Parathyroid adenoma (tissue), 2 donors: ENCODE results near the gene SLC25A15.
A peak's percentile ranks its signal among the peaks of the same experiment; 100 is the strongest.
"Not testable (repeated sequence)": the region's sequence is repeated elsewhere in the genome, so short reads cannot be mapped to it uniquely, and the experiment has no call there.

Source experiments
- H2AFZ ChIP-seq: fragments of 300-600 bp; sonication (generic); one replicate; pipeline ENCODE4 v1.7.0; 2017; ENCODE audit warnings: antibody characterized with exemption, mild to moderate bottlenecking
- H3K27ac ChIP-seq: fragments of 300-600 bp; sonication (generic); one replicate; pipeline ENCODE4 v1.7.0; 2017
- H3K27me3 ChIP-seq: fragments of 300-600 bp; sonication (generic); one replicate; pipeline ENCODE4 v1.7.0; 2017; ENCODE audit warnings: low read length; ENCODE audit not compliant: control insufficient read depth, insufficient read depth
- H3K36me3 ChIP-seq: fragments of 300-600 bp; sonication (generic); one replicate; pipeline ENCODE4 v1.7.0; 2017; ENCODE audit warnings: low read length; ENCODE audit not compliant: control insufficient read depth, insufficient read depth
- H3K4me1 ChIP-seq: fragments of 300-600 bp; sonication (generic); one replicate; pipeline ENCODE4 v1.7.0; 2017; ENCODE audit warnings: control low read depth
- H3K4me2 ChIP-seq: fragments of 300-600 bp; sonication (generic); one replicate; pipeline ENCODE4 v1.7.0; 2017; ENCODE audit warnings: low read length
- H3K4me3 ChIP-seq: fragments of 300-600 bp; sonication (generic); one replicate; pipeline ENCODE4 v1.7.0; 2017; ENCODE audit warnings: low read depth, low read length
- H3K79me2 ChIP-seq: fragments of 300-600 bp; sonication (generic); one replicate; pipeline ENCODE4 v1.7.0; 2017; ENCODE audit warnings: control low read depth
- H3K9ac ChIP-seq: fragments of 300-600 bp; sonication (generic); one replicate; pipeline ENCODE4 v1.7.0; 2017; ENCODE audit warnings: mild to moderate bottlenecking
- H3K9me3 ChIP-seq: fragments of 300-600 bp; sonication (generic); one replicate; pipeline ENCODE4 v1.7.0; 2017; ENCODE audit warnings: low read length; ENCODE audit not compliant: control insufficient read depth
- TF ChIP-seq, protein P1 (sequence below): fragments of 300-600 bp; sonication (generic); IDR thresholded peaks from one replicate; pipeline ENCODE4 v1.7.0; 2017; ENCODE audit warnings: antibody characterized with exemption, mild to moderate bottlenecking
- donor health status: primary hyperparathyroidism.

The SLC25A15 gene

GRCh38 chr13:40786568-40786996 is 2.8 kb upstream of the SLC25A15 start:
- Histone ChIP-seq H3K4me1 (no peaks in the 10 kb centered on the region), H3K9me3 (no peaks in the 10 kb centered on the region), H3K36me3 (no peaks in the 10 kb centered on the region), H3K27ac (no peak overlapping the region), H3K27me3 (no peaks in the 10 kb centered on the region), H2AFZ (no peak overlapping the region), H3K4me3 (no peak overlapping the region), H3K79me2 (no peaks in the 10 kb centered on the region), H3K4me2 (no peak overlapping the region), H3K9ac (no peak overlapping the region)
- TF ChIP-seq, protein P1, sequence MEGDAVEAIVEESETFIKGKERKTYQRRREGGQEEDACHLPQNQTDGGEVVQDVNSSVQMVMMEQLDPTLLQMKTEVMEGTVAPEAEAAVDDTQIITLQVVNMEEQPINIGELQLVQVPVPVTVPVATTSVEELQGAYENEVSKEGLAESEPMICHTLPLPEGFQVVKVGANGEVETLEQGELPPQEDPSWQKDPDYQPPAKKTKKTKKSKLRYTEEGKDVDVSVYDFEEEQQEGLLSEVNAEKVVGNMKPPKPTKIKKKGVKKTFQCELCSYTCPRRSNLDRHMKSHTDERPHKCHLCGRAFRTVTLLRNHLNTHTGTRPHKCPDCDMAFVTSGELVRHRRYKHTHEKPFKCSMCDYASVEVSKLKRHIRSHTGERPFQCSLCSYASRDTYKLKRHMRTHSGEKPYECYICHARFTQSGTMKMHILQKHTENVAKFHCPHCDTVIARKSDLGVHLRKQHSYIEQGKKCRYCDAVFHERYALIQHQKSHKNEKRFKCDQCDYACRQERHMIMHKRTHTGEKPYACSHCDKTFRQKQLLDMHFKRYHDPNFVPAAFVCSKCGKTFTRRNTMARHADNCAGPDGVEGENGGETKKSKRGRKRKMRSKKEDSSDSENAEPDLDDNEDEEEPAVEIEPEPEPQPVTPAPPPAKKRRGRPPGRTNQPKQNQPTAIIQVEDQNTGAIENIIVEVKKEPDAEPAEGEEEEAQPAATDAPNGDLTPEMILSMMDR, result no peak

GRCh38 chr13:40787062-40787461 is 2.3 kb upstream of the SLC25A15 start:
- H3K4me3 ChIP-seq, result no peak overlapping the region
- H3K4me2 ChIP-seq, result no peak overlapping the region
- H3K36me3 ChIP-seq, result no peaks in the 10 kb centered on the region
- no peaks in the 10 kb centered on the region for H3K9me3 ChIP-seq
- no peaks in the 10 kb centered on the region for H3K27me3 ChIP-seq
- H3K9ac ChIP-seq, result no peak overlapping the region
- H3K79me2 ChIP-seq, result no peaks in the 10 kb centered on the region
- H3K27ac ChIP-seq, result no peak overlapping the region
- H3K4me1 ChIP-seq, result no peaks in the 10 kb centered on the region
- no peak overlapping the region for H2AFZ ChIP-seq
- TF ChIP-seq, protein P1, result no peak

DNA sequence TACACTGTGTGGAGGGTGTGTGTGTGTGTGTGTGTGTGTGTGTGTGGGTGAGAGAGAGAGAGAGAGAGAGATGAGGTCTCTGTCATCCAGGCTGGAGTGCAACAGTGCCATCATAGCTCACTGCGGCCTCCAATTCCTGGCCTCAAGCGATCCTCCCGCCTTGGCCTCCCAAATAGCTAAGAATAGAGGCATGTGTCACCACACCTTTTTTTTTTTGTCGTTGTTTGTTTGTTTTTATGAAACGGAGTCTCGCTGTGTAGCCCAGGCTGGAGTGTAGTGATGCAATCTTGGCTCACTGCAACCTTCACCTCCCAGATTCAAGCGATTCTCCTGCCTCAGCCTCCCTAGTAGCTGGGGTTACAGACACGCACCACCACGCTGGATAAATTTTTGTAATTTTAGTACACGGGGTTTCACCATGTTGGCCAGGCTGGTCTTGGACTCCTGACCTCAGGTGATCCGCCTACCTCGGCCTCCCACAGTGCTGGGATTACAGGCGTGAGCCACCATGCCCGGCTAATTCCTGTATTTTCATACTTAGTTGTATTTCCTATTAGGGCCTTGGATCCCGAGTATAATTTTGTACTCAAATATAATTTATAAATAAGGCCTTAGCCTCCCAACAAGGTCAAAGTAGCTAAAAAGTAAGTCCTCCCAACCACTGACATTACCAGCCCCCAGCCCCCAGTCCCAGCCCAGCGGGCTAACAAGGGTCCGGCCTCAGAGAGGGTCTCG is 704 bp upstream of the SLC25A15 start:
- not testable (repeated sequence) for H3K4me1 ChIP-seq, H3K79me2 ChIP-seq

GRCh38 chr13:40790154-40790616 is 774 bp downstream of the SLC25A15 start:
- Histone ChIP-seq H3K9ac (no peak overlapping the region), H3K9me3 (no peaks in the 10 kb centered on the region), H3K27ac (peak overlapping the region; percentile 48)

More for the DNA sequence above, 704 bp upstream of the SLC25A15 start:
- H3K27me3 ChIP-seq, H3K9ac ChIP-seq, H3K36me3 ChIP-seq, H3K9me3 ChIP-seq: not testable (repeated sequence)
- Histone ChIP-seq H3K4me2 (peak overlapping the region; percentile 75), H3K27ac (peak overlapping the region; percentile 73), H3K4me3 (peak overlapping the region; percentile 62), H2AFZ (peak overlapping the region; percentile 94)

GRCh38 chr13:40792284-40793051 is 3.1 kb downstream of the SLC25A15 start:
- no peak overlapping the region for H2AFZ ChIP-seq
- no peaks in the 10 kb centered on the region for H3K36me3 ChIP-seq
- H3K4me2 ChIP-seq, result no peak overlapping the region
- H3K9me3 ChIP-seq, result no peaks in the 10 kb centered on the region
- H3K79me2 ChIP-seq, result no peaks in the 10 kb centered on the region
- no peak overlapping the region for H3K27ac ChIP-seq
- TF ChIP-seq, protein P1, result no peak
- no peak overlapping the region for H3K4me3 ChIP-seq
- no peaks in the 10 kb centered on the region for H3K4me1 ChIP-seq
- H3K27me3 ChIP-seq, result no peaks in the 10 kb centered on the region
- no peak overlapping the region for H3K9ac ChIP-seq

More at GRCh38 chr13:40790154-40790616, 774 bp downstream of the SLC25A15 start:
- Histone ChIP-seq H2AFZ (peak overlapping the region; percentile 82), H3K4me1 (no peaks in the 10 kb centered on the region), H3K4me2 (peak overlapping the region; percentile 60), H3K4me3 (peak overlapping the region; percentile 47), H3K36me3 (no peaks in the 10 kb centered on the region), H3K27me3 (no peaks in the 10 kb centered on the region), H3K79me2 (no peaks in the 10 kb centered on the region)
- TF ChIP-seq, protein P1, result no peak
